PC-3 (cell line): ENCODE measurements around the gene MCU. TPM values are rescaled to one million over a fixed set of nuclear protein-coding genes. Genes with fewer than 3 reads are reported as not detected.

Experiments
- ATAC-seq: fragments of 200-7000 bp; cut with Tn5 transposase; 2 replicates; pipeline ENCODE4 v1.9.1; 2020; ENCODE audit warnings: mild to moderate bottlenecking, moderate library complexity
- BruUV-seq: library from RNA; stranded (reverse); fragments of 400-500 nt; replicated peaks from 2 replicates; lab custom pipeline; 2021; lab: Mats Ljungman, UMichigan
- CTCF ChIA-PET: fragments of 300-600 bp; sonication (Branson Sonifier 250); formaldehyde crosslinking; loops from one replicate; lab custom pipeline; 2022; ENCODE audit warnings: antibody characterized with exemption; lab: Charles Lee
- POLR2A ChIA-PET: fragments of 300-600 bp; sonication (Branson Sonifier 250); formaldehyde crosslinking; loops from one replicate; lab custom pipeline; 2022; ENCODE audit warnings: antibody characterized with exemption; ENCODE audit not compliant: unreplicated experiment; lab: Charles Lee
- DNase-seq: peaks from one replicate; pipeline ENCODE4 v3.0.0-alpha.2; 2015
- H2AFZ ChIP-seq: fragments of 300-600 bp; sonication (generic); 2 replicates; pipeline ENCODE4 v1.6.0; 2016; ENCODE audit warnings: antibody characterized with exemption, low read length
- H3F3A ChIP-seq: fragments of 300-600 bp; sonication (generic); one replicate; pipeline ENCODE4 v1.6.0; 2017; ENCODE audit warnings: antibody characterized with exemption, low read length, control low read depth, mild to moderate bottlenecking; ENCODE audit not compliant: unreplicated experiment
- H3K27ac ChIP-seq: fragments of 300-600 bp; sonication (generic); 2 replicates; pipeline ENCODE4 v1.5.1; 2016; ENCODE audit warnings: mild to moderate bottlenecking, low read length
- H3K27me3 ChIP-seq: fragments of 300-600 bp; sonication (generic); 2 replicates; pipeline ENCODE4 v1.6.1; 2016; ENCODE audit warnings: low read length, mixed read lengths
- H3K36me3 ChIP-seq: fragments of 300-600 bp; sonication (generic); 2 replicates; pipeline ENCODE4 v1.6.1; 2016; ENCODE audit warnings: low read depth, mixed run types, low read length, mixed read lengths
- H3K4me1 ChIP-seq: fragments of 300-600 bp; sonication (generic); 2 replicates; pipeline ENCODE4 v1.5.1; 2016; ENCODE audit warnings: low read length; ENCODE audit not compliant: insufficient read depth
- H3K4me2 ChIP-seq: fragments of 300-600 bp; sonication (generic); 2 replicates; pipeline ENCODE4 v1.6.0; 2016; ENCODE audit warnings: low read length
- H3K4me3 ChIP-seq: fragments of 300-600 bp; sonication (generic); 2 replicates; pipeline ENCODE4 v1.5.1; 2016; ENCODE audit warnings: mild to moderate bottlenecking, low read length, mixed read lengths
- H3K79me2 ChIP-seq: fragments of 300-600 bp; sonication (generic); 2 replicates; pipeline ENCODE4 v1.6.1; 2017; ENCODE audit warnings: low read length, mixed read lengths
- H3K9ac ChIP-seq: fragments of 300-600 bp; sonication (generic); 2 replicates; pipeline ENCODE4 v1.6.0; 2016; ENCODE audit warnings: mild to moderate bottlenecking, low read length
- H3K9me2 ChIP-seq: fragments of 300-600 bp; sonication (generic); replicated peaks from 2 replicates; pipeline ENCODE4 v1.6.1; 2016; ENCODE audit warnings: mixed run types, low read length, mixed read lengths
- H3K9me3 ChIP-seq: fragments of 300-600 bp; sonication (generic); 2 replicates; pipeline ENCODE4 v1.6.1; 2016; ENCODE audit warnings: low read length, mixed read lengths
- H4K20me1 ChIP-seq: fragments of 300-600 bp; sonication (generic); 2 replicates; pipeline ENCODE4 v1.6.1; 2016; ENCODE audit warnings: low read length, mixed read lengths
- CTCF ChIP-seq: fragments of 300-600 bp; sonication (generic); conservative IDR thresholded peaks from 2 replicates; pipeline ENCODE4 v1.5.1; 2017; ENCODE audit warnings: antibody characterized with exemption, low read depth, mild to moderate bottlenecking, low read length
- EZH2 ChIP-seq: fragments of 300-600 bp; sonication (generic); IDR thresholded peaks from one replicate; pipeline ENCODE4 v1.6.1; 2017; ENCODE audit warnings: antibody characterized with exemption, mild to moderate bottlenecking, low read length; ENCODE audit not compliant: unreplicated experiment
- EZH2phosphoT487 ChIP-seq: fragments of 300-600 bp; sonication (generic); IDR thresholded peaks from 2 replicates; pipeline ENCODE4 v1.6.1; 2018; ENCODE audit warnings: mild to moderate bottlenecking, antibody characterized with exemption, low read length, borderline replicate concordance
- intact Hi-C: fragments of 100-400 bp; cut with micrococcal nuclease; formaldehyde crosslinking; loops from 2 replicates; pipeline ENCODE4 v1.9.0; 2023
- total RNA-seq: library from RNA; depleted of rRNA; stranded (reverse); fragments of >200 nt; gene quantifications from 2 replicates; pipeline ENCODE4 v1.2.3, GENCODE V29; 2014

The MCU gene
- total RNA-seq, 1 experiment from 2014 or later, result 21.5 TPM

- TF ChIP-seq EZH2 (no peak), CTCF (no peak), EZH2phosphoT487 (no peak)
- no peaks in the 10 kb centered on the region for H3K27me3 ChIP-seq
- ATAC-seq (no peak), DNase-seq (no peak)
- no peaks in the 10 kb centered on the region for H3K9me2 ChIP-seq
- H3F3A ChIP-seq, result no peaks in the 10 kb centered on the region
- peaks cover 6% of the 10 kb centered on the region; the same call in 1 of the 2 replicates for H3K4me1 ChIP-seq
- no peak overlapping the region for H2AFZ ChIP-seq
- no TSS peak for BruUV-seq
- no peak overlapping the region for H3K4me2 ChIP-seq
- no peak overlapping the region for H3K4me3 ChIP-seq
- ChIA-PET CTCF (no interaction called here), POLR2A (no interaction called here)
- no peaks in the 10 kb centered on the region for H3K9me3 ChIP-seq
- no peak overlapping the region for H3K9ac ChIP-seq
- H3K27ac ChIP-seq, result no peak overlapping the region
- no peaks in the 10 kb centered on the region for H4K20me1 ChIP-seq
- H3K79me2 ChIP-seq, result no peaks in the 10 kb centered on the region
- intact Hi-C loops, result no loop called here
- no peaks in the 10 kb centered on the region for H3K36me3 ChIP-seq
Observed at GRCh38 chr10:72658696-72659400, 33.1 kb upstream of the MCU start.

GRCh38 chr10:72659694-72660093 lies 32.2 kb upstream of the MCU start:
- TF ChIP-seq EZH2 (no peak), CTCF (no peak), EZH2phosphoT487 (no peak)
- Histone ChIP-seq H3K27ac (no peak overlapping the region), H3K27me3 (no peaks in the 10 kb centered on the region)

GRCh38 chr10:72660220-72660619 lies 31.7 kb upstream of the MCU start:
- Histone ChIP-seq H3K4me1 (peaks cover 6% of the 10 kb centered on the region; the same call in 1 of the 2 replicates), H3K4me2 (no peak overlapping the region), H3K27ac (no peak overlapping the region), H3K79me2 (no peaks in the 10 kb centered on the region), H3K4me3 (no peak overlapping the region), H3F3A (no peaks in the 10 kb centered on the region), H3K9me3 (no peaks in the 10 kb centered on the region), H3K36me3 (no peaks in the 10 kb centered on the region), H3K27me3 (no peaks in the 10 kb centered on the region), H2AFZ (no peak overlapping the region), H3K9ac (no peak overlapping the region), H4K20me1 (no peaks in the 10 kb centered on the region), H3K9me2 (no peaks in the 10 kb centered on the region)
- TF ChIP-seq EZH2 (no peak), EZH2phosphoT487 (no peak), CTCF (no peak)
- ChIA-PET POLR2A (no interaction called here), CTCF (no interaction called here)
- no TSS peak for BruUV-seq
- ATAC-seq, result no peak
- no peak for DNase-seq
- intact Hi-C loops, result no loop called here

More at GRCh38 chr10:72659694-72660093, 32.2 kb upstream of the MCU start:
- Histone ChIP-seq H3K4me3 (no peak overlapping the region), H3K4me2 (no peak overlapping the region), H4K20me1 (no peaks in the 10 kb centered on the region), H3K9ac (no peak overlapping the region), H2AFZ (no peak overlapping the region), H3K36me3 (no peaks in the 10 kb centered on the region), H3K9me2 (no peaks in the 10 kb centered on the region), H3F3A (no peaks in the 10 kb centered on the region), H3K9me3 (no peaks in the 10 kb centered on the region), H3K4me1 (peaks cover 6% of the 10 kb centered on the region; the same call in 1 of the 2 replicates), H3K79me2 (no peaks in the 10 kb centered on the region)
- DNase-seq, result no peak
- no TSS peak for BruUV-seq
- POLR2A ChIA-PET, result no interaction called here
- intact Hi-C loops, result no loop called here
- CTCF ChIA-PET, result no interaction called here
- ATAC-seq, result no peak
